Esophagus (tissue), 2 donors: ENCODE data around the gene RLIM. TPM values are rescaled to one million over a fixed set of nuclear protein-coding genes. Genes with fewer than 3 reads are reported as not detected.

Source experiments
- H3K27ac ChIP-seq, 2 donors: one replicate each; pipeline ENCODE4 v1.5.1; 2013; ENCODE audit warnings: low read depth in 2 of 2, mild to moderate bottlenecking in 2 of 2, inconsistent platforms in 1 of 2, low read length in 1 of 2, moderate library complexity in 1 of 2
- H3K27me3 ChIP-seq, 2 donors: one replicate each; pipeline ENCODE4 v1.6.1; 2013; ENCODE audit warnings: low read length in 2 of 2, control low read depth in 1 of 2, mild to moderate bottlenecking in 1 of 2; ENCODE audit not compliant: insufficient read depth in 2 of 2, control insufficient read depth in 1 of 2
- H3K36me3 ChIP-seq, 2 donors: one replicate each; pipeline ENCODE4 v1.6.1; 2013; ENCODE audit warnings: low read length in 1 of 2; ENCODE audit not compliant: control insufficient read depth in 2 of 2, insufficient read depth in 2 of 2
- H3K4me1 ChIP-seq, 2 donors: one replicate each; pipeline ENCODE4 v1.6.1; 2013; ENCODE audit warnings: low read length in 1 of 2; ENCODE audit not compliant: control insufficient read depth in 2 of 2, insufficient read depth in 2 of 2
- H3K4me3 ChIP-seq, 2 donors: one replicate each; pipeline ENCODE4 v1.5.1; 2013; ENCODE audit warnings: low read length in 2 of 2, mild to moderate bottlenecking in 2 of 2, low read depth in 1 of 2, moderate library complexity in 1 of 2
- H3K9me3 ChIP-seq, 2 donors: one replicate each; pipeline ENCODE4 v1.6.1; 2013; ENCODE audit warnings: mild to moderate bottlenecking in 2 of 2, low read depth in 1 of 2, low read length in 1 of 2, moderate library complexity in 1 of 2; ENCODE audit not compliant: control insufficient read depth in 2 of 2, insufficient read depth in 1 of 2
- WGBS, 2 donors: extraction: QIAGEN DNeasy Blood & Tissue Kit; methylation state at CpG; one replicate each; pipeline ENCODE4 v1.1.7; 2013; 5-methylcytosine and 5-hydroxymethylcytosine counted together
- polyA plus RNA-seq, 2 donors: library from polyadenylated mRNA; stranded (reverse); fragments of 200-250 nt; gene quantifications; one replicate each; pipeline ENCODE4 v1.2.3, GENCODE V29; 2013
- donor health status: healthy with polysubstance abuse.
- donor health status: Bipolar disorder and iron deficiency.

Gene RLIM
- polyA plus RNA-seq, 2 donors = 4.3 to 5.7 TPM

DNA sequence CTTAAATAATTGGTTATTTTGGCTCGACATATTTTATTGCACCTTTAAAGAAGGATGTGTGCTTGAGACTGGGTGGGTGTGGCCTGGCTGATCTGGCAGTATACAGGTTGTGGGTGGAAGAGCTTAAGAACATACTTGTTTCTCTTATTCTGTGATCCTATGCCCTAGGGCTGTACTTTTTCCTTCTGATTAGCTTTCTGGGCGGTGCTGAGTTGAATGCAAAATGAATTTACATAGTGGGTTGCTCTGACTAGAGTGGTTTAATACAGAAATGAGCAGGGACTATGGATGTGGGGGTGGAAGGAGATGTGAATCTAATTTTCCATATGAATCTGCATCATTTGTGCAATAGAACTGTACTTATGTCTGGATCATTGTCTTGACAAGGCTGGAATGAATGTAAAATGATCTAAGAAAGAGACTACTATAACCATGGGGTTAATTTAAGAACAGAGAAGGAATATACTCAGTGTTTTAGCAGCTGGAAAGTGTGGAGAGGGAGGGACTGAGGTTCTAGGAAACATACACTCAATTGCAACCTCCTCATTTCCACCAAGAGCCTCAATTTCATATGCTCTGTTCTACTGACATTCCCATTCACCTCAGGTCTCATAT, 73.7 kb downstream of the RLIM start:
- H3K4me3 ChIP-seq = no peak overlapping the region
- peaks cover 0 to 2% of the 10 kb centered on the region in 2 donors for H3K4me1 ChIP-seq
- WGBS, 2 donors = 41 to 50% methylated on average over 2 of the region's 2 CpGs
- peaks cover 0 to under 1% of the 10 kb centered on the region in 2 donors for H3K9me3 ChIP-seq
- no peaks in the 10 kb centered on the region for H3K36me3 ChIP-seq
- no peak overlapping the region for H3K27ac ChIP-seq
- no peaks in the 10 kb centered on the region for H3K27me3 ChIP-seq

- H3K4me1 ChIP-seq = peaks cover 0 to 2% of the 10 kb centered on the region in 2 donors
- no peaks in the 10 kb centered on the region for H3K27me3 ChIP-seq
- peak overlapping the region; percentile 60 to 75 for H3K27ac ChIP-seq
- H3K36me3 ChIP-seq = no peaks in the 10 kb centered on the region
- peak overlapping the region; percentile 43 to 52 for H3K4me3 ChIP-seq
- WGBS, 2 donors = 16 to 38% methylated on average over 26 of the region's 26 CpGs
- H3K9me3 ChIP-seq = no peaks in the 10 kb centered on the region
Measured at GRCh38 chrX:74536832-74537371, 77.5 kb downstream of the RLIM start.

DNA sequence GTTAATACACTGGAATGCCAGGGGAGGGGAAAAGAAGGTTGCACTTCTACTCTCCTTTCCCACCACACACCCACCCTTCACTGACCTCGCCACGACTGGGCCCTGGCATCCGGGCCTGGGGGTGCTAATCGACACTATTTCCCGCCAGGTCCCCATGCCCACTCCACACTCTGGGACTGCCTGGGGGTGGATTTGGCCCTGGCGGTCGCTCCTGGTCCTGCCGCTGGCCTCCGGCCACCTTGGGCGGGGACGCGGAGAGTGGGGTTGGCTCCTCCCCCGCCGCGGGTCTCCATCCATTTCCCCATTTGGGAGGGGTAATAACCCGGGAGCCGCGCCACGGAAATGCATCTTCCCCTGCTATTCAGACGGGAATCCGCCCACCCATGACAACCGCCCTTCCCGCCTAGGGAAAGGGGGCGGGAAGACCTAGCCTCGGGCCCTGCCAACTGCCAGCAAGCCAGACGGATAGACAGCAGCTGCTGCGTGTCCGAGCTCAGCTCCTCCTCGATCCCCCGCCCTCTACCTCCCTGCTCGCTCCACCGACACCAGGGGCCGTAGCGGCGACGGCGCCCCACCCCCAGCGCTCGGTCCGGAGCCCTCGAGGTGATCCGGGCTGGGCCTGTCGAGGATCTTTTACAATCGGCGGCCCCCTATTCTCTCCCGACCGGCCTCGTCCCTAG, 78.1 kb downstream of the RLIM start:
- Histone ChIP-seq H3K27me3 (peaks cover 0 to under 1% of the 10 kb centered on the region in 2 donors), H3K27ac (peak overlapping the region; percentile 60 to 85), H3K9me3 (no peaks in the 10 kb centered on the region), H3K4me3 (peak overlapping the region; percentile 43 to 52), H3K36me3 (no peaks in the 10 kb centered on the region), H3K4me1 (peaks cover 0 to 2% of the 10 kb centered on the region in 2 donors)
- WGBS, 2 donors = 0 to 30% methylated on average over 43 to 48 of the region's 48 CpGs

DNA sequence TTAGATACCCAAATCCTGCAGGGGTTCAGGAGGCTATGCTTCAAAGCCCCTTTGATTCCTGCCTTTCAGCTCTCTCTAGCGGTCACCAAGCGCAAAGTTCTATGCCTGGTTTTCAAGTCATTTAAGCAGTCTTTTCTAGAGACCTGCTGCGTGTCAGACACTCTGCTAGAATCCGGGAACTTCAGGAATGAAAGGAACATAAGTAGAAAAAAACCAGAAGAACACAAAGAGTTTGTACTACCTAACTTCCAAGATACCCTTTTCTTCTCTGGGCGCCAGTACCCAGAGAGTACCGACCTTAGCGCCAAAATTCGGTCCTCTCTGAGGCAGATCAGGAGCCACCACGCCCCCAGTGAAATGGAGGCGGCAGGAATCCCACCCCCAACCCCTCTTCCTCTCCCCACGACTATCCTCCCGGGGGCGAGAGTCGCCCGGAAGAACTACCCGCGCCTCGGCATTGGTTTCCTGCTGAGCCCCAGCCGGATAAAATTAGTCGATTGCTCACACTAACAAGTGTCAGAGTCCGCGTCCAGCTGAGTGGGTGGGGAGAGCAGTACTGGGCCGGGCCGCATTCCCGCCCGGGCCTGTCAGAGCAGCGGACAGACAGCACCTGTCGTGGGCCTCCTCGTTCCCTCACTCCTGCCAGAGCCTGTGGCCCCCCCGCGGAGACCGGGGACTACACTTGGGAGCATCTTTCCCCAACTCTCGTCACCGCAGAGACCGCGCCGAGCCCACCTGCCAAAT, 78.8 kb downstream of the RLIM start:
- H3K27me3 ChIP-seq = peaks cover 0 to 5% of the 10 kb centered on the region in 2 donors
- WGBS, 2 donors = 2 to 30% methylated on average over 37 of the region's 37 CpGs

More for the DNA sequence above, 78.8 kb downstream of the RLIM start:
- Histone ChIP-seq H3K36me3 (no peaks in the 10 kb centered on the region), H3K4me3 (peak overlapping the region; percentile 43 to 52), H3K4me1 (peaks cover 0 to 2% of the 10 kb centered on the region in 2 donors), H3K9me3 (no peaks in the 10 kb centered on the region), H3K27ac (peak overlapping the region; percentile 36 to 85)

Other genes starting within 250 kb of the RLIM start
- 1 to 10 TPM; 2.4 TPM for gene SLC16A2, start 193.1 kb downstream of the RLIM start, polyA plus RNA-seq